Measurements from ENCODE around the gene SHTN1. TPM values are rescaled to one million over a fixed set of nuclear protein-coding genes. Genes with fewer than 3 reads are reported as not detected.

The SHTN1 gene
- total RNA-seq, 6 donors from 2014 or later: 32.3 to 67.9 (median 37.2) TPM

DNA sequence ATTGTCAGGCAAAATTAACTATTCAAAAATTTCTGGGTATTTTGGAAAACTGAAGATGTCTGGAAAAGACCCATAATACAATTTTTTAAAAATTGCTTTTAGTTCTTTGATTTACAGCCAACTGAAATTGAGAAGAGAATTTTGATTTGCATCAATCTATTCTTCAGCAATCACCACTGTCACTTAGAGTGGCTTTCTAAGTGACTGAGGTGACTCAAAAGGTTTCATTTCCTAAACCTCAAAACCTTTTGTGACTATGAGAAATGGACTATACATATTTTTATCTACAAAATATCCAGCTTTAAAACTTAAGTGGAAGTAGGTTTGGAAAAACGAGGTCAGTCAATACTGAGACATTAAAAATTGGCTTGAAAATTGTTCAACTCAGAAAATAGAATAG is 95.7 kb downstream of the SHTN1 start:
- H3K4me1 ChIP-seq: no peaks in the 10 kb centered on the region
- ATAC-seq (ENCODE audit: low FRiP score in 2 of 2) (no peak), DNase-seq (no peak)
- 71 to 74% methylated on average over 1 of the region's 1 CpG for WGBS, 2 donors
- peaks cover 0 to 7% (median 0%) of the 10 kb centered on the region in 4 donors for H3K36me3 ChIP-seq
- H3K27ac ChIP-seq: no peak overlapping the region
- H3K27me3 ChIP-seq: no peaks in the 10 kb centered on the region
- no peaks in the 10 kb centered on the region for H3K9me3 ChIP-seq
- no peak overlapping the region for H3K4me3 ChIP-seq
- TF ChIP-seq, protein P1, sequence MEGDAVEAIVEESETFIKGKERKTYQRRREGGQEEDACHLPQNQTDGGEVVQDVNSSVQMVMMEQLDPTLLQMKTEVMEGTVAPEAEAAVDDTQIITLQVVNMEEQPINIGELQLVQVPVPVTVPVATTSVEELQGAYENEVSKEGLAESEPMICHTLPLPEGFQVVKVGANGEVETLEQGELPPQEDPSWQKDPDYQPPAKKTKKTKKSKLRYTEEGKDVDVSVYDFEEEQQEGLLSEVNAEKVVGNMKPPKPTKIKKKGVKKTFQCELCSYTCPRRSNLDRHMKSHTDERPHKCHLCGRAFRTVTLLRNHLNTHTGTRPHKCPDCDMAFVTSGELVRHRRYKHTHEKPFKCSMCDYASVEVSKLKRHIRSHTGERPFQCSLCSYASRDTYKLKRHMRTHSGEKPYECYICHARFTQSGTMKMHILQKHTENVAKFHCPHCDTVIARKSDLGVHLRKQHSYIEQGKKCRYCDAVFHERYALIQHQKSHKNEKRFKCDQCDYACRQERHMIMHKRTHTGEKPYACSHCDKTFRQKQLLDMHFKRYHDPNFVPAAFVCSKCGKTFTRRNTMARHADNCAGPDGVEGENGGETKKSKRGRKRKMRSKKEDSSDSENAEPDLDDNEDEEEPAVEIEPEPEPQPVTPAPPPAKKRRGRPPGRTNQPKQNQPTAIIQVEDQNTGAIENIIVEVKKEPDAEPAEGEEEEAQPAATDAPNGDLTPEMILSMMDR (IDR thresholded peaks at IDR 0.05): no peak
- TF ChIP-seq POLR2A (IDR thresholded peaks at IDR 0.05) (no peak), EP300 (IDR thresholded peaks at IDR 0.05) (no peak), POLR2AphosphoS5 (IDR thresholded peaks at IDR 0.05) (no peak)

DNA sequence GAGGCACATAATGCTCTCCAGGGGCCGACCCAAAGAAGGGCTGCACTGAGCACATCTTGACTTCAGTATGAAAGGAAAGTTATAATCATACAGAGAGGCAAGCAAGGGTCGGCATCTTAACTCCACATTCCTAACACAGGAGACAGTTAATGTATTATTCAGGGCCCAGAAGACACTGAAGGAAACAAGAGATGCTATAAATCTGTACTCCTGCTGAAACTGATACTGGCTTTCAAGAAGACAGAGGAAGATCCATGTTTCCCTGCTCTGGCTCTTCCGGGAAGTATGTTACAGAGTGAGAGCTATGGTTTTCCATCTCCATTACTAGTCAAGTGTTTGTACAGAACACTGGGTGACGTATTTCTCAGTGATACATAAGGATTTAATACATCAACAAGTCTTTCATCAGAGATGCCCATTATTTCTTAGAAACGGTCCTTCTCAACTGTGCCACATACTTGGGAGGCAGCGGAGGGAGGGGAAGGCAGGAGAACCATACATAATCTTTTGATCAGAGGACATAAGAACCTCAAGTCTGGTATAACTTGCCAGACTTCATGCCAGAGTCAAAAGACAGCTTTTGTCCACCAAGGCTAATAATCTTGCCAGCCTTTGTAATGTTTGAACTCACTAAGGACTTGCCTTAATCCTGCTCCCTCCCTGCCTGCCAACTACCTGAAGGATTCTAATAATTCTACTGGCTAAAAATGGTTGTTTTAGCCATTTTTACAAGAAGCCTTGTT is 97.6 kb downstream of the SHTN1 start:
- Histone ChIP-seq H3K4me3 (no peak overlapping the region), H3K9me3 (no peaks in the 10 kb centered on the region), H3K27ac (no peak overlapping the region), H3K27me3 (no peaks in the 10 kb centered on the region), H3K4me1 (no peaks in the 10 kb centered on the region), H3K36me3 (peaks cover 0 to 7% (median 0%) of the 10 kb centered on the region in 4 donors)
- WGBS, 2 donors: 74 to 84% methylated on average over 6 of the region's 6 CpGs
- DNase-seq: no peak
- ATAC-seq (ENCODE audit: low FRiP score in 2 of 2): no peak
- TF ChIP-seq, protein P1 (IDR thresholded peaks at IDR 0.05): no peak
- no peak for TF ChIP-seq POLR2AphosphoS5 (IDR thresholded peaks at IDR 0.05)
- no peak for TF ChIP-seq POLR2A (IDR thresholded peaks at IDR 0.05)
- no peak for TF ChIP-seq EP300 (IDR thresholded peaks at IDR 0.05)

DNA sequence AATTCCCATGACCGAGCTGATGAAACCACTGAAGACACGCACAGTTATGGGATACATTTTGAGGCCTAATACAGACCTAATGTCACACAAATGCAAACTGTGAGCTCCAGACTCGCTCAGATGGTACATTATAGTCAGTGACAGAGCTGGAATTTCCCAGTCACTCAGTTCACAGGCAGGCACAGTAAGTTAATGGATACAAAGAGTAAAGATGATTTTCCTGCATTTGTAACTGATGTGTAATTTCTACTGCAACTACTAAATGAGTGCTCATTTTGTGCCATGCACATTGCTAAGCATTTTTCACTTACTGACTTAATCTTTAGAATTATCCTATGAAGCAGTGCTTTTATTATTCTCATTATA is 99.2 kb downstream of the SHTN1 start:
- H3K36me3 ChIP-seq: peaks cover 0 to 7% (median 0%) of the 10 kb centered on the region in 4 donors
- no peaks in the 10 kb centered on the region for H3K9me3 ChIP-seq
- no peaks in the 10 kb centered on the region for H3K4me1 ChIP-seq
- no peak for TF ChIP-seq POLR2A (IDR thresholded peaks at IDR 0.05)
- TF ChIP-seq, protein P1 (IDR thresholded peaks at IDR 0.05): no peak
- TF ChIP-seq POLR2AphosphoS5 (IDR thresholded peaks at IDR 0.05): no peak
- TF ChIP-seq EP300 (IDR thresholded peaks at IDR 0.05): no peak
- no peak overlapping the region for H3K4me3 ChIP-seq
- H3K27me3 ChIP-seq: no peaks in the 10 kb centered on the region
- DNase-seq: no peak
- WGBS, 2 donors: 74 to 94% methylated on average over 3 of the region's 3 CpGs
- no peak for ATAC-seq (ENCODE audit: low FRiP score in 2 of 2)
- no peak overlapping the region for H3K27ac ChIP-seq

DNA sequence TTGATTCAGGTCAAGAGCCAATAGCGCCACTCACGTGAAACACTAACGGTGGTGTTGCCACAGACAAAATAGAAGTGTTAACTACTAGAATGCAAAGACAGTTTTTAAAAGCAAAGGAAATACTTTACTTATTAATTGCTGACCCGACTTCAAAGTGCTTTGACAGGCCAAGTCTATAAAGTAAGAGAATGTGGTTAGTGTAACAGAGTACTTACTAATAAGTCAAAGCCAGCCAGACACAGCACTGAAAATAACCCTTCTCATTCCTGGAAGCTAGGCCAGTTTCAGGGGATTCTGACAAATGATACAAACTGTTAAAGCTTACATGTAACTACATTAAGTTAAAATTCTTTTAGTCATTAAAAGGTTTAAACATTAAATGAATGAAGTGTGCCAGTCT is 105.4 kb downstream of the SHTN1 start:
- DNase-seq: no peak
- H3K27ac ChIP-seq: no peak overlapping the region
- no peaks in the 10 kb centered on the region for H3K27me3 ChIP-seq
- ATAC-seq (ENCODE audit: low FRiP score in 2 of 2): no peak
- H3K36me3 ChIP-seq: no peaks in the 10 kb centered on the region
- no peaks in the 10 kb centered on the region for H3K9me3 ChIP-seq
- no peak overlapping the region for H3K4me3 ChIP-seq
- TF ChIP-seq, protein P1 (IDR thresholded peaks at IDR 0.05): no peak
- TF ChIP-seq EP300 (IDR thresholded peaks at IDR 0.05) (no peak), POLR2A (IDR thresholded peaks at IDR 0.05) (no peak), POLR2AphosphoS5 (IDR thresholded peaks at IDR 0.05) (no peak)
- H3K4me1 ChIP-seq: no peaks in the 10 kb centered on the region
- 63 to 77% methylated on average over 4 of the region's 4 CpGs for WGBS, 2 donors

DNA sequence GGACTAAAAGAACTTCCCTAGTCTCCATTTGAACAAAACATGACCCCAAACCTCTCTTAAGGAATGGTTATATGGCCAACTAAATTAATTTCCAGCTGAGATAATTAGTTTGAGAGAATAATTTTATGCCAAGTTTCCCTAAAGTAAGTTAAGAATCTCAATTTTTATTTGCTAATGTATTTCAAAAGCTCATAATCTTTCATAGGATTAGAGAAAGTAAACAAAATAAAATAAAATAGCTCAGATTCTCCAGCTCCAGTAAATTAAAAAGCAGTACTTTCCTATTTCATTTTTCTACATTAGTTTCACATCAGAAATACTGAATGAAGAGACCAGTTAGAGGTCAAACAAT is 111.3 kb downstream of the SHTN1 start:
- no peak for TF ChIP-seq POLR2A (IDR thresholded peaks at IDR 0.05)
- TF ChIP-seq, protein P1 (IDR thresholded peaks at IDR 0.05): no peak
- no peak for TF ChIP-seq EP300 (IDR thresholded peaks at IDR 0.05)
- no peak for TF ChIP-seq POLR2AphosphoS5 (IDR thresholded peaks at IDR 0.05)
- Histone ChIP-seq H3K4me3 (no peak overlapping the region), H3K9me3 (no peaks in the 10 kb centered on the region), H3K4me1 (peaks cover 0 to 5% (median under 1%) of the 10 kb centered on the region in 4 donors), H3K27ac (no peak overlapping the region), H3K27me3 (no peaks in the 10 kb centered on the region), H3K36me3 (no peaks in the 10 kb centered on the region)
- no peak for DNase-seq
- ATAC-seq (ENCODE audit: low FRiP score in 2 of 2): no peak
